BE2C (cell line): ENCODE measurements around the gene CRELD1. TPM values are rescaled to one million over a fixed set of nuclear protein-coding genes. Genes with fewer than 3 reads are reported as not detected.

ENCODE experiments used
- DNase-seq: peaks from one replicate; pipeline ENCODE4 v3.0.0-alpha.2; 2020
- H3K27me3 ChIP-seq: fragments of 250-450 bp; sonication (Bioruptor Pico); 2 replicates; pipeline ENCODE4 v1.5.1; 2020; ENCODE audit warnings: mild to moderate bottlenecking
- H3K36me3 ChIP-seq: fragments of 250-450 bp; sonication (Bioruptor Pico); 2 replicates; pipeline ENCODE4 v1.5.1; 2020; ENCODE audit warnings: mild to moderate bottlenecking
- H3K4me1 ChIP-seq: fragments of 250-450 bp; sonication (Bioruptor Pico); 2 replicates; pipeline ENCODE4 v1.5.1; 2020
- H3K4me3 ChIP-seq: 2 replicates; pipeline ENCODE4 v1.5.1; 2011; ENCODE audit warnings: low read depth, low read length
- H3K9me3 ChIP-seq: fragments of 250-450 bp; sonication (Bioruptor Pico); 2 replicates; pipeline ENCODE4 v1.5.1; 2020
- polyA plus RNA-seq: library from polyadenylated mRNA; unstranded; fragments of >200 nt; gene quantifications from one replicate; pipeline ENCODE4 v1.2.1, GENCODE V29; 2012; ENCODE audit warnings: low read depth, missing spikeins; ENCODE audit not compliant: insufficient read length, insufficient read depth
- TF ChIP-seq, protein P1 (sequence below): IDR thresholded peaks from 2 replicates; pipeline ENCODE4 v1.5.1; 2012; ENCODE audit warnings: mild to moderate bottlenecking, low read depth, low read length

CRELD1 gene, protein sequence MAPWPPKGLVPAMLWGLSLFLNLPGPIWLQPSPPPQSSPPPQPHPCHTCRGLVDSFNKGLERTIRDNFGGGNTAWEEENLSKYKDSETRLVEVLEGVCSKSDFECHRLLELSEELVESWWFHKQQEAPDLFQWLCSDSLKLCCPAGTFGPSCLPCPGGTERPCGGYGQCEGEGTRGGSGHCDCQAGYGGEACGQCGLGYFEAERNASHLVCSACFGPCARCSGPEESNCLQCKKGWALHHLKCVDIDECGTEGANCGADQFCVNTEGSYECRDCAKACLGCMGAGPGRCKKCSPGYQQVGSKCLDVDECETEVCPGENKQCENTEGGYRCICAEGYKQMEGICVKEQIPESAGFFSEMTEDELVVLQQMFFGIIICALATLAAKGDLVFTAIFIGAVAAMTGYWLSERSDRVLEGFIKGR
- polyA plus RNA-seq: 45.8 TPM

DNA sequence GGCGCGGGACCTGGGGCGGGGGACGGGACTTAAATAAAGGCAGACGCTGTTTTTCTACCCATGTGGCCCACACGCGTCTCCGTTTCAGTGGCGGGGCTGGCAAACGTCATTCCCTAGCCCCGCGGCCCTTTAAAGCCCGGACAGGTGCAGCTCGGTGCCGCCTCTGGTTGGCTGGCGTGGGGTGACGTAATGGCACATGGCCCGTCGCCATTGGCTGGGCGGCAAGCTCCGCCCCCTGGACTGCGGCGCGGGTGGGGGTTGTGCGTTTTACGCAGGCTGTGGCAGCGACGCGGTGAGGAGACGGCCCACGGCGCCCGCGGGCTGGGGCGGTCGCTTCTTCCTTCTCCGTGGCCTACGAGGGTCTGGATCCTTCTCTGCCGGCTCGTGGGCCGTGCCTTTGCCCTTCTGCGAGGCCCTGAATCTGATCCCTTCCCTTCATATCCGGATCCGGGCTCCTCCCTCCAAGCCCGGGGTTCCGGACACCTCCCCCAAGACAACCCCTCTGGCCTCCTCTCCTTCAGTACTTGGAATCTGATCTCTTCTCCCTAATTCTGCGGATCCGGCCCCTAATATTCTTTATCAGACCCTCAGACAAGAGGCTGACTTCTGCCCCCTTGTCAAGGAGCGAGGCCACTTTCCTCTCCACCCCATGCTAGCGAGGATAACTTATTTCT lies at the start of gene CRELD1:
Gene CRELD1 (plus strand): TSS at position 274 of the 674 bp plus-strand sequence. CDS start 605 bp downstream, outside the sequence.
- peak; percentile 91 for DNase-seq
- TF ChIP-seq, protein P1, sequence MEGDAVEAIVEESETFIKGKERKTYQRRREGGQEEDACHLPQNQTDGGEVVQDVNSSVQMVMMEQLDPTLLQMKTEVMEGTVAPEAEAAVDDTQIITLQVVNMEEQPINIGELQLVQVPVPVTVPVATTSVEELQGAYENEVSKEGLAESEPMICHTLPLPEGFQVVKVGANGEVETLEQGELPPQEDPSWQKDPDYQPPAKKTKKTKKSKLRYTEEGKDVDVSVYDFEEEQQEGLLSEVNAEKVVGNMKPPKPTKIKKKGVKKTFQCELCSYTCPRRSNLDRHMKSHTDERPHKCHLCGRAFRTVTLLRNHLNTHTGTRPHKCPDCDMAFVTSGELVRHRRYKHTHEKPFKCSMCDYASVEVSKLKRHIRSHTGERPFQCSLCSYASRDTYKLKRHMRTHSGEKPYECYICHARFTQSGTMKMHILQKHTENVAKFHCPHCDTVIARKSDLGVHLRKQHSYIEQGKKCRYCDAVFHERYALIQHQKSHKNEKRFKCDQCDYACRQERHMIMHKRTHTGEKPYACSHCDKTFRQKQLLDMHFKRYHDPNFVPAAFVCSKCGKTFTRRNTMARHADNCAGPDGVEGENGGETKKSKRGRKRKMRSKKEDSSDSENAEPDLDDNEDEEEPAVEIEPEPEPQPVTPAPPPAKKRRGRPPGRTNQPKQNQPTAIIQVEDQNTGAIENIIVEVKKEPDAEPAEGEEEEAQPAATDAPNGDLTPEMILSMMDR: no peak
- no peaks in the 10 kb centered on the region for H3K36me3 ChIP-seq
- peak within 1 kb of the TSS; percentile 58 for H3K4me3 ChIP-seq
- H3K9me3 ChIP-seq: no peaks in the 10 kb centered on the region
- no peaks in the 10 kb centered on the region; the same call in 1 of the 2 replicates for H3K4me1 ChIP-seq
- no peaks in the 10 kb centered on the region for H3K27me3 ChIP-seq

DNA sequence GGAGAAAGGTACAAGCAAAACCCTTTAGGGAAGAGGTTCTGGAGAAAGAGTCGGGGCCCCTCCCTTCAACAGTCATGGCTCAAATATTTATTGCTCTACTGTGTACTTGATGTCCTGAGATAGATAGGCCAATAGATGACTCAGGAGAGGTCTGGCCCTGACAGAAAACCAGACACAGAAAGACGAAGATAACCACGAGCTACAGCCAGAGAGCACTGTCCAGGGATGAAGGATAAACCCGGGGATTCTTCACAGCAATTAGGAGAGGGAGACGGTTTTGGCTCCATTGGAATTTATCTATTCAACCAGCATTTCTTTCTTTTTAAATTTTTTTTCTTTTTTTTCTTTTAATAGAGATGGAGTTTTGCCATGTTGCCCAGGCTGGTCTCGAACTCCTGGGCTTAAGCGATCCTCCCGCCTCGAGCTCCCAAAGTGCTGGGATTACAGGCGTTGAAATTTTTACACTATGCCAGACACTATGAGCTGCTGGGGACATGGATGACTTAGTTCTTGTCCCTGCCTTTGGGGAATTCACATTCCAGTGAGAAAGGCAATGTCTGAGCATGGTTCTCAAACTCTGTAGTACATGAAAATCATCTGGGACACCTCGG lies 49.0 kb upstream of the CRELD1 start:
- DNase-seq: peak; percentile 22
- no peak overlapping the region for H3K4me3 ChIP-seq
- H3K36me3 ChIP-seq: no peaks in the 10 kb centered on the region
- no peaks in the 10 kb centered on the region for H3K4me1 ChIP-seq
- H3K27me3 ChIP-seq: no peaks in the 10 kb centered on the region
- no peaks in the 10 kb centered on the region for H3K9me3 ChIP-seq
- TF ChIP-seq, protein P1: no peak

DNA sequence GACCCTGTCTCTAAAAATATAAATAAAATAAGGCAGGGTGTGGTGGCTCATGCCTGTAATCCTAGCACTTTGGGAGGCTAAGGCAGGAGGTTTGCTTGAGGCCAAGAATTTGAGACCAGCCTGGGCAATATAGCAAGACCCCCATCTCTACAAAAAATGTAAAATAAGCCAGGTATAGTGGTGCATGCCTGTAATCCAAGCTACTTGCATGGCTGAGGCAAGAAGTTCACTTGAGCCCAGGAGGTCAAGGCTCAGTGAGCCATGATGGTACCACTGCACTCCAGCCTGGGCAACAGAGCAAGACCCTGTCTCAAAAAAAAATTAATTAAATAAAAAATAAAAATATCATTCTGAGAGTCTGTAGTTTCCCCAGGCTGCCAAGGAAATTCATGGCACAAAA lies 47.3 kb upstream of the CRELD1 start:
- Histone ChIP-seq H3K36me3 (no peaks in the 10 kb centered on the region), H3K27me3 (no peaks in the 10 kb centered on the region), H3K4me3 (no peak overlapping the region), H3K4me1 (no peaks in the 10 kb centered on the region), H3K9me3 (no peaks in the 10 kb centered on the region)
- DNase-seq: no peak
- TF ChIP-seq, protein P1: no peak

DNA sequence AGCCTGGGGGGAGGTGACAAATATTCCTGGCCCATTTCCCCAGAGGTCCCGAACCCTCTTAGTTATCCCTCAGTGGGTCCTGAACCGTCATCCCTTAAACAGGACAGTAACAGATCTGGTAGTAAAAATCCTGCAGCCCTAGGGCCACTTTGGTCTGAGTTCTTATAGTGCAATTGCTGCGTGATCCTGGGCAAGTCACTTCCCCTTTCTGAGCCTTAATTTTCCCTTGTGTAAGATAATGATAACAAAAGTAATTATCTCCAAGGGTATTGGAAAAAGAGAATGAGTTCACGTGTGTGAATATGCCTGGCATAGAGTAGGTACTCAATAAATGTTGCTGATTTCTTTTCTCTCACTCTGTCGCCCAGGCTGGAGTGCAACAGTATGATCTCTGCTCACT lies 46.2 kb upstream of the CRELD1 start:
- Histone ChIP-seq H3K4me1 (no peaks in the 10 kb centered on the region), H3K36me3 (peaks cover under 1% of the 10 kb centered on the region; the same call in 1 of the 2 replicates), H3K9me3 (no peaks in the 10 kb centered on the region), H3K4me3 (no peak overlapping the region), H3K27me3 (no peaks in the 10 kb centered on the region)
- DNase-seq: no peak
- TF ChIP-seq, protein P1: no peak

DNA sequence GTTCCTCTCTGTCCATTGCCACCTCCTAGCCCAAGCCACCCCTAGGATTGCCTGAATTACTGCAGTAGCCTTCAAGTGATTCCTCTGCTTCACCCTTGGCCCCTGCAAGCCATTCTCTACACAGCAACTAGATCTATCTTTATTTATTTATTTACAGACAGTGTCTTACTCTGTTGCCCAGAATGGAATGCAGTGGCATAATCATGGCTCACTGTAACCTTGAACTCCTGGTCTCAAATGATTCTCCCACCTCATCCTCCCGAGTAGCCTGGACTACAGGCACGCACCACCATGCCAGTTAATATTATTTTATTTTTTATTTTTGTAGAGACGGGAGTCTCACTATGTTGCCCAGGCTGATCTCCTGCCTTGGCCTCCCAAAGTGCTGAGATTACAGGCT lies 45.1 kb upstream of the CRELD1 start:
- no peaks in the 10 kb centered on the region for H3K27me3 ChIP-seq
- TF ChIP-seq, protein P1: no peak
- H3K4me1 ChIP-seq: no peaks in the 10 kb centered on the region
- no peaks in the 10 kb centered on the region for H3K9me3 ChIP-seq
- DNase-seq: no peak
- no peak overlapping the region for H3K4me3 ChIP-seq
- H3K36me3 ChIP-seq: peaks cover 11% of the 10 kb centered on the region
